ENCODE data around the gene TMEM14A. TPM values are rescaled to one million over a fixed set of nuclear protein-coding genes. Genes with fewer than 3 reads are reported as not detected.

The TMEM14A gene
- total and polyA plus RNA-seq, 3 donors from 2014 or later = 23.7 to 33.4 (median 27.4) TPM

GRCh38 chr6:52691718-52692117 lies 20.8 kb downstream of the TMEM14A start:
- Histone ChIP-seq H3K4me1 (no peaks in the 10 kb centered on the region), H3K9me3 (no peaks in the 10 kb centered on the region), H3K36me3 (ENCODE audit: low read depth, missing control alignments) (no peaks in the 10 kb centered on the region), H3K27me3 (no peaks in the 10 kb centered on the region), H3K4me3 (no peak overlapping the region), H3K27ac (no peak overlapping the region)
- intact Hi-C loops (cut with DNase I; ENCODE audit: low total_unique reads) = no loop called here
- no peak for DNase-seq
- WGBS, 2 donors = 75 to 78% methylated on average over 2 of the region's 2 CpGs
- TF ChIP-seq POLR2A (IDR thresholded peaks at IDR 0.05) = no peak
- TF ChIP-seq CTCF (IDR thresholded peaks at IDR 0.05) = no peak

GRCh38 chr6:52693773-52694172 lies 22.9 kb downstream of the TMEM14A start:
- H3K4me3 ChIP-seq = no peak overlapping the region
- DNase-seq = no peak
- H3K36me3 ChIP-seq (ENCODE audit: low read depth, missing control alignments) = no peaks in the 10 kb centered on the region
- WGBS, 2 donors = 87 to 97% methylated on average over 4 of the region's 4 CpGs
- no peaks in the 10 kb centered on the region for H3K9me3 ChIP-seq
- TF ChIP-seq POLR2A (IDR thresholded peaks at IDR 0.05) (no peak), CTCF (IDR thresholded peaks at IDR 0.05) (no peak)
- intact Hi-C loops (cut with DNase I; ENCODE audit: low total_unique reads) = no loop called here
- H3K27ac ChIP-seq = no peak overlapping the region
- no peaks in the 10 kb centered on the region for H3K27me3 ChIP-seq
- no peaks in the 10 kb centered on the region for H3K4me1 ChIP-seq

- intact Hi-C loops (cut with DNase I; ENCODE audit: low total_unique reads) = no loop called here
- TF ChIP-seq CTCF (IDR thresholded peaks at IDR 0.05) (no peak), POLR2A (IDR thresholded peaks at IDR 0.05) (no peak)
- no peak for DNase-seq
- H3K4me1 ChIP-seq = no peaks in the 10 kb centered on the region
- no peak overlapping the region for H3K27ac ChIP-seq
- H3K9me3 ChIP-seq = no peaks in the 10 kb centered on the region
- no peaks in the 10 kb centered on the region for H3K36me3 ChIP-seq (ENCODE audit: low read depth, missing control alignments)
- no peaks in the 10 kb centered on the region for H3K27me3 ChIP-seq
- H3K4me3 ChIP-seq = no peak overlapping the region
- 97 to 100% methylated on average over 2 of the region's 2 CpGs for WGBS, 2 donors
Observed at GRCh38 chr6:52694404-52694803, 23.5 kb downstream of the TMEM14A start.

DNA sequence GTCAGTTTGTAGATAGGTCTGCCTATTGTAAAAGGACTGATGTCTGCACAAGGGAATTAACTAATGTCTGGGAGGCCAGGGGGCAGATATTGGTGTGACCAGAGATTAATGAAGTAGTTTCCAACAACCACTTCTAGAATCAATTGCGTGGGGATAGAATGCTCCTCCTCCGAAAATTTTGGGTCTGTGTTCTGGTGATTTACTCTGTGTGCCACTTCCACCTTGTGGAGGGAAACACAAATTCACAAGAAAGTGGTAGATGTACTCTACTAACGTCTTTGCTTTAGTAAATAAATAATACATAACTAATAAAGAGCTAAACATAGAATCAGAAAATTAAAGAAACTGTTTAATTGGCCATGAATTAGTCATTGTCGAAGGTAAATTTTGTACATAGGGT lies 25.5 kb downstream of the TMEM14A start:
- intact Hi-C loops (cut with DNase I; ENCODE audit: low total_unique reads) = no loop called here

More for the DNA sequence above, 25.5 kb downstream of the TMEM14A start:
- 77% methylated on average over 4 of the region's 4 CpGs for WGBS, 2 donors
- no peaks in the 10 kb centered on the region for H3K9me3 ChIP-seq
- H3K27ac ChIP-seq = no peak overlapping the region
- H3K4me1 ChIP-seq = no peaks in the 10 kb centered on the region
- no peaks in the 10 kb centered on the region for H3K27me3 ChIP-seq
- no peak overlapping the region for H3K4me3 ChIP-seq
- no peaks in the 10 kb centered on the region for H3K36me3 ChIP-seq (ENCODE audit: low read depth, missing control alignments)
- no peak for DNase-seq
- TF ChIP-seq POLR2A (IDR thresholded peaks at IDR 0.05) (no peak), CTCF (IDR thresholded peaks at IDR 0.05) (no peak)

All from testis (tissue), 3 donors.